Type B pancreatic cell (in vitro differentiated cells): ENCODE results near the gene ZNF184. TPM values are rescaled to one million over a fixed set of nuclear protein-coding genes. Genes with fewer than 3 reads are reported as not detected.

Experiments
- DNase-seq: peaks from one replicate; pipeline ENCODE4 v3.0.0; 2021; ENCODE audit warnings: mixed read lengths; ENCODE audit not compliant: unreplicated experiment; ENCODE audit errors: extremely low spot score
- H3K27ac Mint-ChIP-seq: 2 replicates; pipeline ENCODE4 v1.8.0; 2021; ENCODE audit warnings: mild to moderate bottlenecking, mixed read lengths
- H3K27me3 Mint-ChIP-seq: 2 replicates; pipeline ENCODE4 v1.8.0; 2021; ENCODE audit warnings: mixed read lengths
- H3K36me3 Mint-ChIP-seq: 2 replicates; pipeline ENCODE4 v1.8.0; 2021; ENCODE audit warnings: mixed read lengths
- H3K4me1 Mint-ChIP-seq: one replicate; pipeline ENCODE4 v1.8.0; 2021; ENCODE audit warnings: mixed read lengths; ENCODE audit not compliant: unreplicated experiment
- H3K4me3 Mint-ChIP-seq: 2 replicates; pipeline ENCODE4 v1.8.0; 2021; ENCODE audit warnings: mild to moderate bottlenecking, mixed read lengths
- H3K9me3 Mint-ChIP-seq: 2 replicates; pipeline ENCODE4 v1.8.0; 2021; ENCODE audit warnings: mixed read lengths
- total RNA-seq: library from RNA; stranded (reverse); gene quantifications from 2 replicates; pipeline ENCODE4 v1.2.1, GENCODE V29; 2021; ENCODE audit warnings: low replicate concordance
- TF ChIP-seq, protein P1 (sequence below): fragments of 200-600 bp; sonication (generic); conservative IDR thresholded peaks from 2 replicates; pipeline ENCODE4 v1.5.0; 2021; ENCODE audit warnings: antibody characterized with exemption, mild to moderate bottlenecking

ZNF184 gene
- total RNA-seq, 1 donor from 2014 or later: 14.5 TPM

DNA sequence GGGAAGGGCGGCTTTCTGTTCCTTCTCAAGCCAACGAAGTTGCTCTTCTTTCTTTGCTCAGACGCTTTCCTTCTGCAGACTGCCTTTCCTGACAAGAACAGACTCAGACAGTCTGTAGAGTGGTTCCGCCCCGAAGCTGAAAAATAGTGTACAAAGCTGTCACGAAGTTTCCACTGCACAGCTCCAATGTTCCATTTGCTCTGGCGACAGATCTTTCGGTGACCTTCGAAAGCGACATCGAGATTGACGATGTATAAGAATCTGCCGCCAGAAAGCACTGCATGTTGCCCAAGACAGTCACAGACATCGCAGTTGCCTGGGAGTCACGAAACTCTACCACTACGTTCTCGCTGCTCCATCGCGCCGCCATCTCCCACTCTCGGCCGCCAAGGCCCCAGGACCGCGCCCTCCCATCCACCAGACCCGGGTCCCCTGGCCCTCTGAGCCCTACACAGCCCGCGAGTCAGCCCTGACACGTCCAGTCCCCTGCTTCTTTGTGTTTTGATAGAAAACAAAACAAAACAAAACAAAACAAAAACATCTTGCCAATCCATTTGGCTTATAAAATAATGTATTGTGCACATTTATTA, 42.1 kb upstream of the ZNF184 start:
- no peaks in the 10 kb centered on the region for H3K9me3 Mint-ChIP-seq
- peak overlapping the region; percentile 27 for H3K4me3 Mint-ChIP-seq
- no peaks in the 10 kb centered on the region for H3K36me3 Mint-ChIP-seq
- peaks cover 43% of the 10 kb centered on the region for H3K27me3 Mint-ChIP-seq
- peaks cover 7% of the 10 kb centered on the region for H3K4me1 Mint-ChIP-seq
- H3K27ac Mint-ChIP-seq: no peak overlapping the region
- TF ChIP-seq, protein P1, sequence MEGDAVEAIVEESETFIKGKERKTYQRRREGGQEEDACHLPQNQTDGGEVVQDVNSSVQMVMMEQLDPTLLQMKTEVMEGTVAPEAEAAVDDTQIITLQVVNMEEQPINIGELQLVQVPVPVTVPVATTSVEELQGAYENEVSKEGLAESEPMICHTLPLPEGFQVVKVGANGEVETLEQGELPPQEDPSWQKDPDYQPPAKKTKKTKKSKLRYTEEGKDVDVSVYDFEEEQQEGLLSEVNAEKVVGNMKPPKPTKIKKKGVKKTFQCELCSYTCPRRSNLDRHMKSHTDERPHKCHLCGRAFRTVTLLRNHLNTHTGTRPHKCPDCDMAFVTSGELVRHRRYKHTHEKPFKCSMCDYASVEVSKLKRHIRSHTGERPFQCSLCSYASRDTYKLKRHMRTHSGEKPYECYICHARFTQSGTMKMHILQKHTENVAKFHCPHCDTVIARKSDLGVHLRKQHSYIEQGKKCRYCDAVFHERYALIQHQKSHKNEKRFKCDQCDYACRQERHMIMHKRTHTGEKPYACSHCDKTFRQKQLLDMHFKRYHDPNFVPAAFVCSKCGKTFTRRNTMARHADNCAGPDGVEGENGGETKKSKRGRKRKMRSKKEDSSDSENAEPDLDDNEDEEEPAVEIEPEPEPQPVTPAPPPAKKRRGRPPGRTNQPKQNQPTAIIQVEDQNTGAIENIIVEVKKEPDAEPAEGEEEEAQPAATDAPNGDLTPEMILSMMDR: no peak
- no peak for DNase-seq

DNA sequence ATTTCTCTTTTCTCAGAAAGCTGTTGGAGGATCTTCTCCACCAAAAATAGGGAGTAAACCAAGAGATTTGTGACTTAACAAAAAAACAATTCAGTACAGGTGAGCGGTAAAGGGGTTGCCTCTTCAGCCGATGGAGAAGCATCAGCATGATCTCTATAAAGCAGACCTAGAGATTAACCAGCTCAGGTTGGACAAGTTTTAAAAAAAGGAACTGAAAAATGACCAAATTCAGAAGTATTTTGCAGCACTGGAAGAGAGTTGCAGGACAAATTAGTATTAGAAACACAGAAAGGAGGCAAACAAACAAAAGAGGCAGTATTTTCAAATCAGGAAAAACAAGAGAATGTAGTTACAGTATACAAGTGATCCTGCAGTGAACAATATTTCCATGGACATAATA, 39.6 kb upstream of the ZNF184 start:
- no peaks in the 10 kb centered on the region for H3K36me3 Mint-ChIP-seq

DNA sequence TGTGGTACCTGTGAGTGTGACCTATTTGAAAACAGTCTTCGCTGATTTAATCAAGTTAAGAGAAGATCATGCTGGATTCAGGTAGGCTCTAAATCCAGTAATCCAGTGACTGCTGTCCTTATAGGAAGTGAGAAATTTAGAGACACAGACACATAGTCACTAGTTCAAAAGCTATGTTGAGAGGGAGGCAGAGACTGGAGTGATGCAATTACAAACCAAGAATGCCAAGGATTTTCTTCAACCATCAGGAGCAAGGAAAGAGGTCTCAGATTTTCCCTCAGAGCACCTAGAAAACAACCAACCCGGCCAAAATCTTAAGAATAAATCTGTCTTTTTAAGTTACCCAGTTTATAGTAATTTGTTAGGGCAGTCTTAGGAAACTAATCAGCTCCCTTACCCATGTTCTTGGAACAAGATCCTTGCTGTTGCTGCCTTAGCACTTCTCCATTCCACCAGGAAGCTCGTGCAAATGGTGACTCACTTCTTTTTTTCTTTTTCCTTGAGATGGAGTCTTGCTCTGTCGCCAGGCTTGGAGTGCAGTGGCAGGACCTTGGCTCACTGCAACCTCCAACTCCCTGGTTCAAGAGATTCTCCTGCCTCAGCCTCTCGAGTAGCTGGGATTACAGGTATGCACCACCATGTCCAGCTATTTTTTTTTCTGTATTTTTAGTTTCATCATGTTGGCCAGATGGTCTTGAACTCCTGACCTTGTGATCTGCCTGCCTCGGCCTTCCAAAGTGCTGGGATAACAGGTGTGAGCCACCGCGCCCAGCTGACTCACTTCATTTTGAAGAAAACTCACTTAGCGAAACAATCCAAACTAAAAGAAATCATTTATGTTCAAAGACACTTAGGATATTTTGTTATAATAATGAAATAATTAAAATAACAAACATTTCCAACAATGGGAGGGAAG, 34.4 kb upstream of the ZNF184 start:
- Mint-ChIP-seq H3K36me3 (no peaks in the 10 kb centered on the region), H3K4me1 (peaks cover 4% of the 10 kb centered on the region), H3K27ac (no peak overlapping the region), H3K9me3 (no peaks in the 10 kb centered on the region), H3K4me3 (no peak overlapping the region), H3K27me3 (peaks cover 50% of the 10 kb centered on the region)
- TF ChIP-seq, protein P1: no peak
- no peak for DNase-seq

More for the DNA sequence above, 39.6 kb upstream of the ZNF184 start:
- Mint-ChIP-seq H3K9me3 (no peaks in the 10 kb centered on the region), H3K27me3 (peaks cover 46% of the 10 kb centered on the region), H3K27ac (no peak overlapping the region), H3K4me1 (no peaks in the 10 kb centered on the region), H3K4me3 (no peak overlapping the region)
- DNase-seq: no peak
- TF ChIP-seq, protein P1: no peak

DNA sequence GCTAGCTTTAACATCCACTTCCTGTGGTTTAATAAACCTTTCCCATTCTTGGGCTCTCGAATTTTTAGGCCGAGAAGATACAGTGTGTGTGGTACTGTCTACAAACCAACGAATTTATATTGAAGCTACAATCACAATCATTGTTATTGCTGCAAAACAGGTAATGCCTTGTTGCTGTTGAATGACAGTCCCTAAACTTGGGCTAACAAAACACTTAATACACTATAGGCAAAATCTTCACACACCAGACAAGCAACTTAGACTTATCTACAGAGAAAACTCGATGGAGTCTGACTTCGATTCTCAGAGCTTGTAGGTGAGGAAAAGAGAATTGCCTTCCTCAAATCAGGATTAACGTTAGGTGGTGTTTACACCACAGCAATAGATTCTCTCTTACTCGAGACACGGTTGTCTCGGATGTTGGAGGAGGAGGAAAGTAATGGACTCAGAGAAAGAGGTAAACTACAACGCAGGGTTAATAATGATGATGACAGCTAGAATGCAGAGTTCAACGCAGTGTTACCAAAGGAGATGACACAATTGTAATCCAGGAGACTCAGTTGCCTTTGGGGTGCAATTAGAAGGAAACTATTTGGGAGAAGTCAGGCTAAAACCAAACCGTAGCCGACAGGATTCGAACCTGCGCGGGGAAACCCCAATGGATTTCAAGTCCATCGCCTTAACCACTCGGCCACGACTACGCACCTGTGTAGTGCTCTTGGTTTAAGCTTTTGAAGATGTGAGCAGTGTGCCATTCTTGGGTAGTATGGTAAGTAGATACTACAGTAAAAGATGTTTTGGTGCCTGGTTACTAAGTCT, 32.5 kb upstream of the ZNF184 start:
- TF ChIP-seq, protein P1: no peak
- H3K27me3 Mint-ChIP-seq: peaks cover 57% of the 10 kb centered on the region
- peak overlapping the region; percentile 65 for H3K27ac Mint-ChIP-seq
- no peaks in the 10 kb centered on the region for H3K9me3 Mint-ChIP-seq
- H3K4me1 Mint-ChIP-seq: peaks cover 7% of the 10 kb centered on the region
- H3K4me3 Mint-ChIP-seq: peak overlapping the region; percentile 52
- no peak for DNase-seq
- H3K36me3 Mint-ChIP-seq: no peaks in the 10 kb centered on the region

DNA sequence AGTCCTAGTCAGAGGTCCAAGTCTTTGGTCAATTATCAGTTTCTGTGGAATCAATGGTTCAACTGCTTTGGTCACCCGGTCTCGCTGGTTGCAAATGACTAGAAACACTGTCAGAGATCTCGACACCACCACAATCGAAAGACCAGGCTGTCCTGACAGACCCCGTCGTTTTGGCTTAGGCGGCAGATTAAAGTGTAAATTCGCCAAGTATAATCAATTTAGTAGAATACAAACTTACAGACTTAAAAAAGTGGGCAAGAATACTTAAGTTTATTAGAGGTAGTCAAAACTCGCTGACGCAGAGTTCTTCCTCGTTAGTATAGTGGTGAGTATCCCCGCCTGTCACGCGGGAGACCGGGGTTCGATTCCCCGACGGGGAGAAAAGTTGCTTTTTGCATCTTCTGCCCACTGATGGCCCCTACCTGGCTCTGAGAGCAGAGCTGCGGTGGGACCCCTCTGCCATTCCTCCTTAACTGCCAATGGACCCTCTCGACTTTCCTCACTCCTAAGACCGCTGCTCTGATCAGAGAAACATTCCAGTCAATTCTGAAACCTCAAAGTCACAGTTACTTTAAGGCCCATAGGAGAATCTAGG, 30.6 kb upstream of the ZNF184 start:
- peaks cover 61% of the 10 kb centered on the region for H3K27me3 Mint-ChIP-seq
- H3K36me3 Mint-ChIP-seq: no peaks in the 10 kb centered on the region
- H3K9me3 Mint-ChIP-seq: no peaks in the 10 kb centered on the region
- TF ChIP-seq, protein P1: no peak
- peak overlapping the region; percentile 92 for H3K27ac Mint-ChIP-seq
- peaks cover 7% of the 10 kb centered on the region for H3K4me1 Mint-ChIP-seq
- peak overlapping the region; percentile 95 for H3K4me3 Mint-ChIP-seq
- peak; percentile 82 for DNase-seq
